ENCODE data around the gene PTPN4. TPM values are rescaled to one million over a fixed set of nuclear protein-coding genes. Genes with fewer than 3 reads are reported as not detected.

The PTPN4 gene
- total RNA-seq, 4 donors from 2014 or later: 15.0 to 45.2 (median 21.1) TPM

- Histone ChIP-seq H3K9me3 (no peaks in the 10 kb centered on the region), H3K4me3 (no peak overlapping the region), H3K4me1 (no peaks in the 10 kb centered on the region), H3K36me3 (no peaks in the 10 kb centered on the region), H3K27me3 (no peaks in the 10 kb centered on the region), H3K27ac (no peak overlapping the region)
- 92 to 97% methylated on average over 1 of the region's 1 CpG for WGBS, 2 donors
- no peak for DNase-seq (ENCODE audit: low spot score in 2 of 2)
- TF ChIP-seq POLR2A (IDR thresholded peaks at IDR 0.05): no peak
- no peak for TF ChIP-seq EP300 (IDR thresholded peaks at IDR 0.05)
- TF ChIP-seq CTCF (IDR thresholded peaks at IDR 0.05): no peak
Measured at GRCh38 chr2:119921825-119922224, 162.1 kb downstream of the PTPN4 start.

GRCh38 chr2:119922699-119923098, 163.0 kb downstream of the PTPN4 start:
- Histone ChIP-seq H3K36me3 (no peaks in the 10 kb centered on the region), H3K27ac (no peak overlapping the region), H3K4me3 (no peak overlapping the region), H3K9me3 (no peaks in the 10 kb centered on the region), H3K27me3 (no peaks in the 10 kb centered on the region), H3K4me1 (no peaks in the 10 kb centered on the region)
- no peak for DNase-seq (ENCODE audit: low spot score in 2 of 2)
- TF ChIP-seq CTCF (IDR thresholded peaks at IDR 0.05): no peak
- no peak for TF ChIP-seq POLR2A (IDR thresholded peaks at IDR 0.05)
- no peak for TF ChIP-seq EP300 (IDR thresholded peaks at IDR 0.05)

- Histone ChIP-seq H3K36me3 (peaks cover 0 to 12% (median 0%) of the 10 kb centered on the region in 3 donors), H3K4me3 (no peak overlapping the region), H3K27me3 (no peaks in the 10 kb centered on the region), H3K27ac (no peak overlapping the region), H3K9me3 (no peaks in the 10 kb centered on the region), H3K4me1 (no peaks in the 10 kb centered on the region)
- no peak for DNase-seq (ENCODE audit: low spot score in 2 of 2)
- WGBS, 2 donors: 68 to 69% methylated on average over 2 of the region's 2 CpGs
- TF ChIP-seq POLR2A (IDR thresholded peaks at IDR 0.05): no peak
- TF ChIP-seq EP300 (IDR thresholded peaks at IDR 0.05): no peak
- TF ChIP-seq CTCF (IDR thresholded peaks at IDR 0.05): no peak
Measured at GRCh38 chr2:119929537-119929936, 169.8 kb downstream of the PTPN4 start.

GRCh38 chr2:119932809-119933208, 173.1 kb downstream of the PTPN4 start:
- no peaks in the 10 kb centered on the region for H3K27me3 ChIP-seq
- no peak overlapping the region for H3K27ac ChIP-seq
- H3K4me3 ChIP-seq: no peak overlapping the region
- no peaks in the 10 kb centered on the region for H3K9me3 ChIP-seq
- DNase-seq (ENCODE audit: low spot score in 2 of 2): no peak
- H3K36me3 ChIP-seq: peaks cover 0 to 27% (median 0%) of the 10 kb centered on the region in 3 donors
- TF ChIP-seq EP300 (IDR thresholded peaks at IDR 0.05) (no peak), POLR2A (IDR thresholded peaks at IDR 0.05) (no peak), CTCF (IDR thresholded peaks at IDR 0.05) (no peak)
- whole genome bisulfite sequencing, 2 donors: 95 to 100% methylated on average over 2 of the region's 2 CpGs
- H3K4me1 ChIP-seq: no peaks in the 10 kb centered on the region

GRCh38 chr2:119934319-119934718, 174.6 kb downstream of the PTPN4 start:
- Histone ChIP-seq H3K27ac (no peak overlapping the region), H3K36me3 (peaks cover 0 to 29% (median 0%) of the 10 kb centered on the region in 3 donors), H3K4me1 (no peaks in the 10 kb centered on the region), H3K4me3 (no peak overlapping the region), H3K27me3 (no peaks in the 10 kb centered on the region), H3K9me3 (no peaks in the 10 kb centered on the region)
- DNase-seq (ENCODE audit: low spot score in 2 of 2): no peak
- no peak for TF ChIP-seq EP300 (IDR thresholded peaks at IDR 0.05)

GRCh38 chr2:119937680-119938079, 178.0 kb downstream of the PTPN4 start:
- Histone ChIP-seq H3K4me1 (no peaks in the 10 kb centered on the region), H3K27ac (no peak overlapping the region), H3K36me3 (peaks cover 0 to 23% (median 0%) of the 10 kb centered on the region in 3 donors), H3K9me3 (no peaks in the 10 kb centered on the region), H3K4me3 (no peak overlapping the region), H3K27me3 (no peaks in the 10 kb centered on the region)
- no peak for DNase-seq (ENCODE audit: low spot score in 2 of 2)
- 95 to 96% methylated on average over 2 of the region's 2 CpGs for WGBS, 2 donors
- no peak for TF ChIP-seq CTCF (IDR thresholded peaks at IDR 0.05)
- no peak for TF ChIP-seq POLR2A (IDR thresholded peaks at IDR 0.05)
- no peak for TF ChIP-seq EP300 (IDR thresholded peaks at IDR 0.05)

Measured in tibial nerve (tissue), 4 donors.